Measurements from ENCODE around the gene MRPL49.

Gene MRPL49

GRCh38 chr11:65111744-65112545 is 10.2 kb upstream of the MRPL49 start, which contains the start of gene TM7SF2:
Gene TM7SF2, plus strand, starts transcription at chr11:65111872. Its CDS starts 144 bp downstream, at chr11:65112016.
- no peaks in the 10 kb centered on the region for H3K27me3 ChIP-seq (ENCODE audit: control insufficient read depth in 1 of 2, insufficient read depth in 2 of 2, low read length in 2 of 2)
- H3K36me3 ChIP-seq (ENCODE audit: control insufficient read depth in 1 of 2, insufficient read depth in 2 of 2, low read length in 2 of 2): peaks cover 10 to 30% of the 10 kb centered on the region in 2 donors
- H3K4me1 ChIP-seq (ENCODE audit: control insufficient read depth in 1 of 2, insufficient read depth in 2 of 2, low read length in 2 of 2): peaks cover 29 to 48% of the 10 kb centered on the region in 2 donors
- peak within 1 kb of the TSS; percentile 74 to 76 for H3K4me3 ChIP-seq (ENCODE audit: low read depth in 1 of 2, low read length in 2 of 2)
- peak within 1 kb of the TSS; percentile 73 to 80 for H3K9ac ChIP-seq (ENCODE audit: low read depth in 1 of 2, low read length in 2 of 2)
- no peaks in the 10 kb centered on the region for H3K9me3 ChIP-seq (ENCODE audit: control insufficient read depth in 1 of 2, low read length in 2 of 2)
- no peak within 1 kb of the TSS for H3K27ac ChIP-seq (ENCODE audit: low read depth, low read length)

- peaks cover 6 to 22% of the 10 kb centered on the region in 2 donors for H3K36me3 ChIP-seq (ENCODE audit: control insufficient read depth in 1 of 2, insufficient read depth in 2 of 2, low read length in 2 of 2)
- peaks cover 29 to 49% of the 10 kb centered on the region in 2 donors for H3K4me1 ChIP-seq (ENCODE audit: control insufficient read depth in 1 of 2, insufficient read depth in 2 of 2, low read length in 2 of 2)
- H3K9me3 ChIP-seq (ENCODE audit: control insufficient read depth in 1 of 2, low read length in 2 of 2): no peaks in the 10 kb centered on the region
- H3K27me3 ChIP-seq (ENCODE audit: control insufficient read depth in 1 of 2, insufficient read depth in 2 of 2, low read length in 2 of 2): no peaks in the 10 kb centered on the region
- H3K27ac ChIP-seq (ENCODE audit: low read depth, low read length): no peak overlapping the region
- H3K9ac ChIP-seq (ENCODE audit: low read depth in 1 of 2, low read length in 2 of 2): peak overlapping the region; percentile 73 to 80
- H3K4me3 ChIP-seq (ENCODE audit: low read depth in 1 of 2, low read length in 2 of 2): peak overlapping the region; percentile 74 to 76
These were observed 9.4 kb upstream of the MRPL49 start for GRCh38 chr11:65112546-65113360.

- peaks cover 6 to 16% of the 10 kb centered on the region in 2 donors for H3K36me3 ChIP-seq (ENCODE audit: control insufficient read depth in 1 of 2, insufficient read depth in 2 of 2, low read length in 2 of 2)
- no peak overlapping the region for H3K27ac ChIP-seq (ENCODE audit: low read depth, low read length)
- H3K9ac ChIP-seq (ENCODE audit: low read depth in 1 of 2, low read length in 2 of 2): peak overlapping the region; percentile 73 to 80
- no peaks in the 10 kb centered on the region for H3K27me3 ChIP-seq (ENCODE audit: control insufficient read depth in 1 of 2, insufficient read depth in 2 of 2, low read length in 2 of 2)
- no peaks in the 10 kb centered on the region for H3K9me3 ChIP-seq (ENCODE audit: control insufficient read depth in 1 of 2, low read length in 2 of 2)
- H3K4me1 ChIP-seq (ENCODE audit: control insufficient read depth in 1 of 2, insufficient read depth in 2 of 2, low read length in 2 of 2): peaks cover 33 to 49% of the 10 kb centered on the region in 2 donors
- H3K4me3 ChIP-seq (ENCODE audit: low read depth in 1 of 2, low read length in 2 of 2): peak overlapping the region; percentile 74 to 76
These were observed 8.8 kb upstream of the MRPL49 start for GRCh38 chr11:65113361-65113756.

- peaks cover 10 to 18% of the 10 kb centered on the region in 2 donors for H3K36me3 ChIP-seq (ENCODE audit: control insufficient read depth in 1 of 2, insufficient read depth in 2 of 2, low read length in 2 of 2)
- no peak overlapping the region for H3K27ac ChIP-seq (ENCODE audit: low read depth, low read length)
- peak overlapping the region in 1 of 2 donors; percentile 73 for H3K9ac ChIP-seq (ENCODE audit: low read depth in 1 of 2, low read length in 2 of 2)
- H3K9me3 ChIP-seq (ENCODE audit: control insufficient read depth in 1 of 2, low read length in 2 of 2): no peaks in the 10 kb centered on the region
- peaks cover 33 to 49% of the 10 kb centered on the region in 2 donors for H3K4me1 ChIP-seq (ENCODE audit: control insufficient read depth in 1 of 2, insufficient read depth in 2 of 2, low read length in 2 of 2)
- no peak overlapping the region for H3K4me3 ChIP-seq (ENCODE audit: low read depth in 1 of 2, low read length in 2 of 2)
- H3K27me3 ChIP-seq (ENCODE audit: control insufficient read depth in 1 of 2, insufficient read depth in 2 of 2, low read length in 2 of 2): no peaks in the 10 kb centered on the region
These were observed 8.3 kb upstream of the MRPL49 start for GRCh38 chr11:65113839-65114238.

- no peak overlapping the region for H3K27ac ChIP-seq (ENCODE audit: low read depth, low read length)
- H3K27me3 ChIP-seq (ENCODE audit: control insufficient read depth in 1 of 2, insufficient read depth in 2 of 2, low read length in 2 of 2): no peaks in the 10 kb centered on the region
- H3K9ac ChIP-seq (ENCODE audit: low read depth in 1 of 2, low read length in 2 of 2): no peak overlapping the region
- no peak overlapping the region for H3K4me3 ChIP-seq (ENCODE audit: low read depth in 1 of 2, low read length in 2 of 2)
- H3K36me3 ChIP-seq (ENCODE audit: control insufficient read depth in 1 of 2, insufficient read depth in 2 of 2, low read length in 2 of 2): peaks cover 10 to 16% of the 10 kb centered on the region in 2 donors
- no peaks in the 10 kb centered on the region for H3K9me3 ChIP-seq (ENCODE audit: control insufficient read depth in 1 of 2, low read length in 2 of 2)
- peaks cover 33 to 50% of the 10 kb centered on the region in 2 donors for H3K4me1 ChIP-seq (ENCODE audit: control insufficient read depth in 1 of 2, insufficient read depth in 2 of 2, low read length in 2 of 2)
These were observed 7.5 kb upstream of the MRPL49 start for GRCh38 chr11:65114538-65115171.

- H3K27ac ChIP-seq (ENCODE audit: low read depth, low read length): no peak overlapping the region
- H3K27me3 ChIP-seq (ENCODE audit: control insufficient read depth in 1 of 2, insufficient read depth in 2 of 2, low read length in 2 of 2): no peaks in the 10 kb centered on the region
- H3K4me1 ChIP-seq (ENCODE audit: control insufficient read depth in 1 of 2, insufficient read depth in 2 of 2, low read length in 2 of 2): peaks cover 38 to 53% of the 10 kb centered on the region in 2 donors
- no peak overlapping the region for H3K9ac ChIP-seq (ENCODE audit: low read depth in 1 of 2, low read length in 2 of 2)
- no peaks in the 10 kb centered on the region for H3K9me3 ChIP-seq (ENCODE audit: control insufficient read depth in 1 of 2, low read length in 2 of 2)
- no peak overlapping the region for H3K4me3 ChIP-seq (ENCODE audit: low read depth in 1 of 2, low read length in 2 of 2)
- peaks cover 19 to 22% of the 10 kb centered on the region in 2 donors for H3K36me3 ChIP-seq (ENCODE audit: control insufficient read depth in 1 of 2, insufficient read depth in 2 of 2, low read length in 2 of 2)
These were observed 6.6 kb upstream of the MRPL49 start for GRCh38 chr11:65115361-65116082.

- peaks cover 36 to 54% of the 10 kb centered on the region in 2 donors for H3K4me1 ChIP-seq (ENCODE audit: control insufficient read depth in 1 of 2, insufficient read depth in 2 of 2, low read length in 2 of 2)
- peak overlapping the region; percentile 69 for H3K27ac ChIP-seq (ENCODE audit: low read depth, low read length)
- no peaks in the 10 kb centered on the region for H3K9me3 ChIP-seq (ENCODE audit: control insufficient read depth in 1 of 2, low read length in 2 of 2)
- peak overlapping the region; percentile 75 to 84 for H3K4me3 ChIP-seq (ENCODE audit: low read depth in 1 of 2, low read length in 2 of 2)
- no peaks in the 10 kb centered on the region for H3K27me3 ChIP-seq (ENCODE audit: control insufficient read depth in 1 of 2, insufficient read depth in 2 of 2, low read length in 2 of 2)
- peak overlapping the region; percentile 62 to 86 for H3K9ac ChIP-seq (ENCODE audit: low read depth in 1 of 2, low read length in 2 of 2)
- H3K36me3 ChIP-seq (ENCODE audit: control insufficient read depth in 1 of 2, insufficient read depth in 2 of 2, low read length in 2 of 2): peaks cover 26 to 27% of the 10 kb centered on the region in 2 donors
These were observed 5.5 kb upstream of the MRPL49 start for GRCh38 chr11:65116370-65117205.

GRCh38 chr11:65117206-65118096 is 4.7 kb upstream of the MRPL49 start, which contains the start of gene ZNHIT2:
Gene ZNHIT2, minus strand, starts transcription at chr11:65117701. Its CDS starts 48 bp downstream, at chr11:65117653.
- no peaks in the 10 kb centered on the region for H3K9me3 ChIP-seq (ENCODE audit: control insufficient read depth in 1 of 2, low read length in 2 of 2)

More at GRCh38 chr11:65117206-65118096, 4.7 kb upstream of the MRPL49 start, which contains the start of gene ZNHIT2:
- H3K9ac ChIP-seq (ENCODE audit: low read depth in 1 of 2, low read length in 2 of 2): peak within 1 kb of the TSS; percentile 62 to 86
- H3K4me1 ChIP-seq (ENCODE audit: control insufficient read depth in 1 of 2, insufficient read depth in 2 of 2, low read length in 2 of 2): peaks cover 36 to 51% of the 10 kb centered on the region in 2 donors
- H3K36me3 ChIP-seq (ENCODE audit: control insufficient read depth in 1 of 2, insufficient read depth in 2 of 2, low read length in 2 of 2): peaks cover 26 to 27% of the 10 kb centered on the region in 2 donors
- H3K4me3 ChIP-seq (ENCODE audit: low read depth in 1 of 2, low read length in 2 of 2): peak within 1 kb of the TSS; percentile 75 to 84
- peak within 1 kb of the TSS; percentile 69 for H3K27ac ChIP-seq (ENCODE audit: low read depth, low read length)
- H3K27me3 ChIP-seq (ENCODE audit: control insufficient read depth in 1 of 2, insufficient read depth in 2 of 2, low read length in 2 of 2): no peaks in the 10 kb centered on the region
